GM20000 (cell line): ENCODE data around the gene RUFY2.

Experiments
- DNase-seq: peaks from one replicate; pipeline ENCODE4 v3.0.0; 2012; ENCODE audit warnings: low spot score
- TF ChIP-seq, protein P1 (sequence below): IDR thresholded peaks from 2 replicates; pipeline ENCODE4 v1.5.1; 2012; ENCODE audit warnings: mild to moderate bottlenecking, control low read depth; ENCODE audit errors: extremely low read depth, missing control alignments

RUFY2 gene

DNA sequence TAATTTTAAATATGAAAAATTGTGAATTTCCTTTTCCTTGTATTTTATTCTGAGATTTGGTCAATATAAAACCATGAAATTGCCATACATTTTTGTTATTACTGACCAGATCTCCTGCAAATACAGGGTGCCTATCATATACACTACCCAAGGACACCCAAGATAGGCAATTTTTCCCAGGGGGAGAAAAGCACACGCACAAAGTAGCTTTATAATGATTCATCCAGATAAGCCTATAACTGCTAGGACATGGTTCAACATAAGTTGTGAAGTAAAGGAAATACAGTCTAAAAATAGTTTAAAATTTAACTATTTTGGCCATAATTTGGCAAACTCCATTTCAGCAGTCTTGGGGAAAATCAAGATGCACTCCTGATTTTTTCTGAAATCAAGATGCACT, 4.8 kb downstream of the RUFY2 start:
- TF ChIP-seq, protein P1, sequence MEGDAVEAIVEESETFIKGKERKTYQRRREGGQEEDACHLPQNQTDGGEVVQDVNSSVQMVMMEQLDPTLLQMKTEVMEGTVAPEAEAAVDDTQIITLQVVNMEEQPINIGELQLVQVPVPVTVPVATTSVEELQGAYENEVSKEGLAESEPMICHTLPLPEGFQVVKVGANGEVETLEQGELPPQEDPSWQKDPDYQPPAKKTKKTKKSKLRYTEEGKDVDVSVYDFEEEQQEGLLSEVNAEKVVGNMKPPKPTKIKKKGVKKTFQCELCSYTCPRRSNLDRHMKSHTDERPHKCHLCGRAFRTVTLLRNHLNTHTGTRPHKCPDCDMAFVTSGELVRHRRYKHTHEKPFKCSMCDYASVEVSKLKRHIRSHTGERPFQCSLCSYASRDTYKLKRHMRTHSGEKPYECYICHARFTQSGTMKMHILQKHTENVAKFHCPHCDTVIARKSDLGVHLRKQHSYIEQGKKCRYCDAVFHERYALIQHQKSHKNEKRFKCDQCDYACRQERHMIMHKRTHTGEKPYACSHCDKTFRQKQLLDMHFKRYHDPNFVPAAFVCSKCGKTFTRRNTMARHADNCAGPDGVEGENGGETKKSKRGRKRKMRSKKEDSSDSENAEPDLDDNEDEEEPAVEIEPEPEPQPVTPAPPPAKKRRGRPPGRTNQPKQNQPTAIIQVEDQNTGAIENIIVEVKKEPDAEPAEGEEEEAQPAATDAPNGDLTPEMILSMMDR, result no peak
- DNase-seq, result no peak

DNA sequence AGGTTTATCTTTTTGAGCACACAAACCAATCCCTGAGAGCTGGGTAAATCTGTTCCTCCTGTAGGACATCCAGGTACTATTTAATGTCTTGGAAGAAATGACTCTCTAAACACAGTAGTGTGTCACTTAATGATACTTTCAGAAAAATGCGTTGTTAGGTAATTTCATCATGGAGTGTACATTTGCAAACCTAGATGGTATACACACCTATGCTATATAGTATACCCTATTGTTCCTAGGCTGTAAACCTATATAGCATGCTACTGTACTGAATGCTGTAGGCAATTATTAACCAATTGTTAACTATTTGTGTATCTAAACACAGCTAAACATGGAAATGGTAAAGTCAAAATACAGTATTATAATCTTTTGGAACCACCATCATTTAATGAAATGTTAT, 10.1 kb downstream of the RUFY2 start:
- TF ChIP-seq, protein P1, result no peak
- no peak for DNase-seq

DNA sequence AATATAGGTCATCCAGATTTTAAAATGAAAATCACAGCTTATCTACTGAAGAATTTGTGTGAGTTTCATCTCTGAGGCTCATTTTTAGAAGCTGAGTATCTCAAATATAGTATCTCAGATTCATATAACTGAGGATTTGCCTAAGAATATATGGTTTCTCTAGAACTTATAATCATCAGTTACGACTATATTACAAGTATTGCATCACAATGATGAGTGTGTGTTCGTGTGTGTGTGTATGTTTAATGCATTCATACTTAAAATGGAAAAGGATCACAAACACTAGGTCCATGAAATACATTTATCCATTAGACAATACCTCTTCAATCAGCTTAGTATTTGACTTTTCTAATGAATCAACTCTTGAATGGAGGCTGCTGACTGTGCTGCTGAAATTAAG, 21.3 kb downstream of the RUFY2 start:
- no peak for DNase-seq
- TF ChIP-seq, protein P1, result no peak

DNA sequence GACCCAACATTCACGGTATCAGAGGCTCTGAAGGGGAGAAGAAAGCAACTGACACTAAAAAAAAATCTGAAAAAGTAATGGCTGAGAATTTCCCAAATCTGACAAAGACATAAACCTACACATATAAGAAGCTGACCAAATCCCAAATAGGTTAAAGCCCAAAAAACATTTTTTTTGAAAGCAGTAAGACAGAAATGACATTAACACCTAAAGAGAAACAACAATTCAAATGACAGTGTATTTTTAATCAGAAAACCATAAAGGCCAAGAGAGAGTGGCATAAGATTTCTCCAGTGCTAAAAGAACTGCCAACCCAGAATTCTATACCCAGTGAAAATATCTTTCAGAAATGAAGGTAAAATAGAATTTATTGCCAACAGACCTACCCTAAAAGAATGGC, 35.5 kb downstream of the RUFY2 start:
- TF ChIP-seq, protein P1, result no peak
- DNase-seq, result no peak

DNA sequence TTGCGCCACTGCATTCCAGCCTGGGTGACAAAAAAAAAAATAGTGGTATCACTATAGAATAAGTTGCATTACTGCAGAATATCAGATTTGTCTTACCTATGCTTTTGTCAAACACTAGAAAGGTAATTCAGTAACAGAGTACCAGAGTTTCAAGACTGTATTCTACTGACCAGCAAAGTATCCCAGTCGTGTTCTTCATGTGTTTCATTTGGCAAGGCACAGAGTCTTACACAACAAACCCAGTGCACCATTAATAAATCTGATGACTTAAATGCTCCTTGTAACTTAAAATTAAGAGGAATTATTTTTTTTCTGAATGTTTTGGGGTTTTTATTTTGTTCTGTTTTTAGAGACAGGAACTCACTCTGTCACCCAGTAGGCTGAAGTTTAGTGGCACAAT, 40.0 kb downstream of the RUFY2 start:
- no peak for DNase-seq
- TF ChIP-seq, protein P1, result no peak

DNA sequence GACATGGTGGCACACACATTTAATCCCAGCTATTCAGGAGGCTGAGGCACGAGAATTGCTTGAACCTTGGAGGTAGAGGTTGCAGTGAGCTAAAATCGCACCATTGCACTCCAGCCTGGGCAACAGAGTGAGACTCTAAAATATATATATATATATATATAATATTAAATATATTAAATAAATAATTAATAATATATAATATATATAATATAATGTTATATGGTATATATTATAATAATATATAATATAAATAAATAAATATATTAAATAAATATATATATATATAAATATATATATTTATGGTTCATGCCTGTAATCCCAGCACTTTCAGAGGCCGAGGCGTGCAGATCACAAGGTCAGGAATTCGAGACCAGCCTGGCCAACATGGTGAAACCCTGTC, 40.5 kb downstream of the RUFY2 start:
- TF ChIP-seq, protein P1, result no peak
- no peak for DNase-seq

DNA sequence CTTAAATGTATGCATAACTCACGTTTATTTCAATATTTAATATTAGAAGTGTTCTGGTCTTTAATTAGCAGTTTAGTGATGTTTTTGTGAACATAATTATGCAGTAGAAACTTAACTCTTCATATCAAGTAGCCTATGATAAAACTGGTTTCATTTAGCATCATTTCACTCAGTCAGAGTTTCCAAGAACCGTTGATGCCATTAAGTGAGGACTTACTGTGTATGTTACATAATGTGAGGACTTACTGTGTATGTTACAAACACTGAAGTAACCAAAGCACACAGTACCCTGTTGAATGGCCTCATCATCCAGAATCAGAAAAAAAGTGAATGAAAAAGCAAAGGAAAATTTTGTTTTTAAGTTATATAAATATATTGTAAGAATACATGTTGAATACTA, 41.5 kb downstream of the RUFY2 start:
- TF ChIP-seq, protein P1, result no peak
- DNase-seq, result no peak
